ENCODE measurements around the gene PDE10A.

DNA sequence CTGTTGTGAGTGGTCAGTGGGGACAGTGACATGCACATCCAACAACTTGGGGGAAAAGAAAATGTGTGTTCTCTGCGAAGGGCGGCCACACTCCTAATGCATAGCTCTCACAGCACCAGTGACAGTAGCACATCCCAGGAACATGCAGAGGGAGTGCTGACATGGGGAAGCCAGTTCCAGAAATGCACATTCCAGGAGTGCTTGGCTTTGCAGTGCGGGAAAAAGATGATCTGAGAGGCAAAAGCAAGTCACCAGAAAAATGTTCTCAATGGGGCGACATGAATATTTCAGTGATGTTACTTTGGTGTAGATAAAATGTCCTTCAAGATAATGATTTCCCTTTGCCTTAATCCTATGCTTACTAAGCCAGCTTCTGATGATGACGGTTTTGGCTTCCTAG is 42.9 kb upstream of the PDE10A start:
- TF ChIP-seq, protein P1, sequence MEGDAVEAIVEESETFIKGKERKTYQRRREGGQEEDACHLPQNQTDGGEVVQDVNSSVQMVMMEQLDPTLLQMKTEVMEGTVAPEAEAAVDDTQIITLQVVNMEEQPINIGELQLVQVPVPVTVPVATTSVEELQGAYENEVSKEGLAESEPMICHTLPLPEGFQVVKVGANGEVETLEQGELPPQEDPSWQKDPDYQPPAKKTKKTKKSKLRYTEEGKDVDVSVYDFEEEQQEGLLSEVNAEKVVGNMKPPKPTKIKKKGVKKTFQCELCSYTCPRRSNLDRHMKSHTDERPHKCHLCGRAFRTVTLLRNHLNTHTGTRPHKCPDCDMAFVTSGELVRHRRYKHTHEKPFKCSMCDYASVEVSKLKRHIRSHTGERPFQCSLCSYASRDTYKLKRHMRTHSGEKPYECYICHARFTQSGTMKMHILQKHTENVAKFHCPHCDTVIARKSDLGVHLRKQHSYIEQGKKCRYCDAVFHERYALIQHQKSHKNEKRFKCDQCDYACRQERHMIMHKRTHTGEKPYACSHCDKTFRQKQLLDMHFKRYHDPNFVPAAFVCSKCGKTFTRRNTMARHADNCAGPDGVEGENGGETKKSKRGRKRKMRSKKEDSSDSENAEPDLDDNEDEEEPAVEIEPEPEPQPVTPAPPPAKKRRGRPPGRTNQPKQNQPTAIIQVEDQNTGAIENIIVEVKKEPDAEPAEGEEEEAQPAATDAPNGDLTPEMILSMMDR (IDR thresholded peaks at IDR 0.05): no peak
- no peak for TF ChIP-seq EP300 (IDR thresholded peaks at IDR 0.05)
- no peak for TF ChIP-seq POLR2A (IDR thresholded peaks at IDR 0.05)

All from tibial nerve (tissue), 4 donors.